Measurements from ENCODE around the gene GRK5.

GRK5 gene

DNA sequence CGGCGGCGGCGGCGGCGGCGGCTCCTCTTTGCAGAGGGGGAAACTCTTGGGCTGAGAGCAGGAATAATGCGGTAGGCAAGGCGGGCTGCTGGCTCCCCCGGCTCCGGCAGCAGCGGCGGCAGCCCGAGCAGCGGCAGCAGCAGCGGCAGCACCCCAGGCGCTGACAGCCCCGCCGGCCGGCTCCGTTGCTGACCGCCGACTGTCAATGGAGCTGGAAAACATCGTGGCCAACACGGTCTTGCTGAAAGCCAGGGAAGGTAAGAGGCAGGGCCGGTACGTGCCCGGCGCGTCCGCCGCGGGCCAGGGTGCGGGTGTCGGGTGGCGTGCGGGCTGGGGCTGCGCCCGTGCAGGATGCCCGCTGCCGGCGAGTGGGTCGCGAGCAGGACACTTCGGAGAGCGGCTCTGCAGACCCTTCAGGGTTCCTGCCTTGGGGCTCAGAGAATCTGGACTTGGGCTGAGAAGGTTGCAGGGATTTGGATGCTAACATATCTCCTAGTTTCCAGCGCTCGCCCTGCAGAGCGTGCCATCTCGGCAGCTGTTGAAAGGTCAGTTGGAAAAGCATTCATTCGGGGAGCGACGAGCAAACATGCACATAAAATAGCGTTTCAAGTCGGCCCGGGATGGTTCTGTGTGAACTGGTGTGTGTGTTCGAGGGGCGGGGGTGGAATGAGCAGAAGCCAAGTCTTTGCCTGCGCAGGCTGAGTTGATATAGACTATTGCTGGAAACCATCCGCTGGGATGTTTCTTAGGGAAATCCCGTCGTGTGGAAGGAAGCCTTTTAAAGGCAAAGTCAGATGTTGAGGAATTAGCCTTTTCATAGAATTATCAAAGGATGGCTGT, 562 bp downstream of the GRK5 start:
- peak overlapping the region; percentile 86 for H3K4me3 ChIP-seq (replicated peaks; ENCODE audit: low read depth, low read length)
- TF ChIP-seq, protein P1, sequence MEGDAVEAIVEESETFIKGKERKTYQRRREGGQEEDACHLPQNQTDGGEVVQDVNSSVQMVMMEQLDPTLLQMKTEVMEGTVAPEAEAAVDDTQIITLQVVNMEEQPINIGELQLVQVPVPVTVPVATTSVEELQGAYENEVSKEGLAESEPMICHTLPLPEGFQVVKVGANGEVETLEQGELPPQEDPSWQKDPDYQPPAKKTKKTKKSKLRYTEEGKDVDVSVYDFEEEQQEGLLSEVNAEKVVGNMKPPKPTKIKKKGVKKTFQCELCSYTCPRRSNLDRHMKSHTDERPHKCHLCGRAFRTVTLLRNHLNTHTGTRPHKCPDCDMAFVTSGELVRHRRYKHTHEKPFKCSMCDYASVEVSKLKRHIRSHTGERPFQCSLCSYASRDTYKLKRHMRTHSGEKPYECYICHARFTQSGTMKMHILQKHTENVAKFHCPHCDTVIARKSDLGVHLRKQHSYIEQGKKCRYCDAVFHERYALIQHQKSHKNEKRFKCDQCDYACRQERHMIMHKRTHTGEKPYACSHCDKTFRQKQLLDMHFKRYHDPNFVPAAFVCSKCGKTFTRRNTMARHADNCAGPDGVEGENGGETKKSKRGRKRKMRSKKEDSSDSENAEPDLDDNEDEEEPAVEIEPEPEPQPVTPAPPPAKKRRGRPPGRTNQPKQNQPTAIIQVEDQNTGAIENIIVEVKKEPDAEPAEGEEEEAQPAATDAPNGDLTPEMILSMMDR (IDR thresholded peaks at IDR 0.05; ENCODE audit: low read length, missing control alignments) = no peak
- peak; percentile 73 for DNase-seq (ENCODE audit: low read depth)

DNA sequence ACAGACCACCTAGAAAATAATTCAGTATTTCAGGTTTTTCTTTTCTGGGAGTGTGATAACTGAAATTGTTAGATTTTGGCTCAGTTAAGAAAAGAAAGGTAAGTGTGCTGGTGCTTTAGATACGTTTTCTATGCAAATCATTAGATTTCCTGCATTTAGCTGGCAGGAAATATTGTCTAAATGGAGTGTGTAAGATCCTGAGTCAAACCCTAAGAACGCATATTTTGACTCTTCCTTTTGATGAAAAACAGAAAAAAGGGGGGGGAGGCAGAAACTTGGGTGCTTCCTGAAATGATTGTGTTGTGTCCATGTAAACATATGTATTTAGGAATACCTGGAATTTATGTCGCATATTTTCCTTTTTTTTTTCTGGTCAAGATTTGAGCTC, 1.2 kb downstream of the GRK5 start:
- peak; percentile 41 for DNase-seq (ENCODE audit: low read depth)
- H3K4me3 ChIP-seq (replicated peaks; ENCODE audit: low read depth, low read length) = peak overlapping the region; percentile 86
- TF ChIP-seq, protein P1 (IDR thresholded peaks at IDR 0.05; ENCODE audit: low read length, missing control alignments) = no peak

DNA sequence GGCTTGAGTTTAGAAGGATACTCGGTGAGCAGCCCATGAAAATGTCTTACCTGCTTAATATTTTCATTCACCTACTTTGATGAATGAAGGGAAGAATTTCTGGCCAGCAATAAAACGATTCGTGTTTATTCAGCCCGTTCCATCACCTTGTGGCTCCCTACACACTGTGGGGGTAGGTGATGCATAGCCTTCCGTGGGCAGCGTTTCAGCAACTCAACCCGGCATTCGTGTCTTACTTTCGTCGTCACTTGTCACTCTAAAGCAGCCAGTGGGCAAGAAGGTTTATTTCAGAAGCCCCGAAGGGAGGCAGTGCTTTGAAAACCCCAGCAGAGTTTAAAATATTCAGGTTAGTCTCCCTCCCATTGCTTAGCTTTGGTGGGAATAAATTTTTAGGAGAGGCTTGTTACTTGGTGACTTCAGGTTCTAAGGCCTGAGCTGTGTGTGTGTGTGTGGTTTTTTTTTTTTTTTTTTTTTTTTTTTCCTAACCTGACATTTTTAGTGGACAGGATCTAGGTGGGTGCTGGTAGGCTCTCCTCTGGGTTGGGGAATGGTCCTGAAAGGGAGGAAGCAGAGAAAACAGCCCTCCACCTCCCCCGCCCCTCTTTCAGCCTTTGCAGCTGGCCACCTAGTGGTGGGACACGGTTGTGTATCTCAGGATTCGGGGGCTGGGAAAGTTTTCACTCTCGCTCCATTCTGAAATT, 1.8 kb downstream of the GRK5 start:
- TF ChIP-seq, protein P1 (IDR thresholded peaks at IDR 0.05; ENCODE audit: low read length, missing control alignments) = peak; percentile 90

DNA sequence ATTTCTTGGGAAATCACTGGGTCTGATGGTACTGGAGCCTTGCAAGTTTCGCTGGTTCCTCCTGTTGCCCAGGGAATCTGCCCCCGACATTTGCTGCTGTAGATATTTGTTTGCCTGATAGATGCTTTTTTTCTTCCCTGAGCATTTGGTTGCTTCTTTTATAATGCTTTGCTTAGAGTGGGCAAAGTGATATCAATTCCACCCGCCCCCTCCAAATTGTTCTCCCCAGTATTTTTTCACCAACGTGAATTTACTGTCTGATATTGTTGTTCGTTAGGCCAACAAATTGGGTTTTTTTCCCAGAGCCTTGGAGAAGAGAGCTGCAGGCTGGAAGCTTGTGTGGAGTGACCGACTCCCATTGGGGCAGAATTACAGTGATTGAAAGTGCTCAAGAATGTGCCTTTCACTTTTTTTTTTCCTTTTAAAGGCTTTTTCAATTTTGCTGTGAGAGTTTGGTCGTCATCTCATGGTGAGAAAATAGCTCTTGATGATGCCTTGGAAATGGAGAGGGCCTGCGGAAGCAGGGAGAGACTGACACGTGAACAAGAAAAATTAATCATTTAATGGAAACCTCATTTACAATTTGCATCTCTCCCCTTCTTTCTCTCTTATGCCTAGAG, 2.5 kb downstream of the GRK5 start:
- peak; percentile 45 for DNase-seq (ENCODE audit: low read depth)
- peak overlapping the region; percentile 86 for H3K4me3 ChIP-seq (replicated peaks; ENCODE audit: low read depth, low read length)
- TF ChIP-seq, protein P1 (IDR thresholded peaks at IDR 0.05; ENCODE audit: low read length, missing control alignments) = no peak

More for the DNA sequence above, 1.8 kb downstream of the GRK5 start:
- peak; percentile 79 for DNase-seq (ENCODE audit: low read depth)
- peak overlapping the region; percentile 86 for H3K4me3 ChIP-seq (replicated peaks; ENCODE audit: low read depth, low read length)

DNA sequence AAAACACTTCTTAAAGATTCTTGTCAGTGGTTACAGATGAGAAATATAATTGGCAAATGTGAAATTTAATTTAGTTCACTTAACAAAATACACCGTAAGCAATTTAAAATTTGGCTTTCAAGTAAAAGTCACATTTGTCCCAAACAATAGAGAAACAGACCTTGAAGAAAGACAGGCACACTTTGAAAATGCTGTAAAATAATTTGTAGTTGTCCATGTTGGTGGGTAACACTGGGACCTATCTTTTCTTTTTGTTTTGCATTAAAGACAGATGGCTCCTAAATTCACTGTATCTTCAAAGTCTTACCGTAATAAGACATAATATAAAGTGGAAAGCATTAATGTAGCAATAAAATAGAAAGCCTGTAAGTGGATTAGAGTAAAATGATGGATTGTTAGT, 3.3 kb downstream of the GRK5 start:
- no peak overlapping the region for H3K4me3 ChIP-seq (replicated peaks; ENCODE audit: low read depth, low read length)

DNA sequence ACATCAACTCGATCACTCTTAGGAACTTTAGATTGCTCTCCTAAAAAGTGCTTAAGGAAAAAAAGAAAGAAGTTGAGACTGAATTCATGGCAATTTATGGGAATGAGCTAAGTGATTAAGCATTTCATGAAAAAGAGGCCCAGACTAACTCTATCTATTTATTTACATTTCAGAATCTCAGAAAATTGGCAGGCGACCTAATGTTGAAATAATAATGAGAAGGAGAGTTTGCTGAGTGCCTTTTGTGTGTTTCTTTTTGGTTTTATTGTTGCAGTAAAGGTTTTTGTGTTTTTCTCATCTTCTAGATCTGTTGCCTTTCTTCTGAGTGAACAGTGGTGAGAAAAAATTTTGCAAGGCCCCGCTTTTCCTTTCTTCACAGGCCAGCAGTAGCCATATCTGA, 3.8 kb downstream of the GRK5 start:
- H3K4me3 ChIP-seq (replicated peaks; ENCODE audit: low read depth, low read length) = peak overlapping the region; percentile 7
- TF ChIP-seq, protein P1 (IDR thresholded peaks at IDR 0.05; ENCODE audit: low read length, missing control alignments) = no peak
- DNase-seq (ENCODE audit: low read depth) = peak; percentile 79

More for the DNA sequence above, 3.3 kb downstream of the GRK5 start:
- no peak for DNase-seq (ENCODE audit: low read depth)
- TF ChIP-seq, protein P1 (IDR thresholded peaks at IDR 0.05; ENCODE audit: low read length, missing control alignments) = no peak

Data from fibroblast of pulmonary artery (primary cell).